GM18505 (cell line): ENCODE results near the gene PRSS27.

ENCODE experiments used
- ATAC-seq: cut with Tn5 transposase; IDR thresholded peaks from one replicate; pipeline ENCODE4 v1.9.1; 2021; ENCODE audit not compliant: unreplicated experiment
- POLR2A ChIP-seq: IDR thresholded peaks from 4 replicates; pipeline ENCODE4 v1.6.1; 2011; ENCODE audit warnings: borderline replicate concordance; ENCODE audit not compliant: insufficient read depth, insufficient read length; ENCODE audit errors: extremely low read depth

PRSS27 gene

DNA sequence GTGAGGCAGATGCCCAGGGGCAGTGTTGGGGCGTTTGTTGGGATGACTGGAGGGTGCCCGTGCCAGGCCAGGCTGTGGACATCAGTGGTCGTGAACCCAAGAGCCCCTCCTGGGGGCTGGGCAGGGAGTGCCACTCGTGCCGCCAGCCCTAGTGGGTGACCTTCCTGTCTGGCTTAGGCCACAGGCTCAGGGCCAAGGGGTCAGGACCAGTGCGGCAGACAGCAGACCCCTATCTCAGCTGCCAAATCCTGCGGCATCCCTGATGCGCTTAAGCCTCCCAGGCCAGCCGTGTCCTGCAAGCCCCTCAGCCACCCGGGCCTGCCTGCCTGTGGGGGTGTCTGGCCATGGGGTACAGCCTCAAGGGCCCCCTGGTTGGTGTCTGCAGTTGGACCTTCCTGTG lies 14.7 kb downstream of the PRSS27 start:
- no peak for TF ChIP-seq POLR2A
- ATAC-seq = no peak

DNA sequence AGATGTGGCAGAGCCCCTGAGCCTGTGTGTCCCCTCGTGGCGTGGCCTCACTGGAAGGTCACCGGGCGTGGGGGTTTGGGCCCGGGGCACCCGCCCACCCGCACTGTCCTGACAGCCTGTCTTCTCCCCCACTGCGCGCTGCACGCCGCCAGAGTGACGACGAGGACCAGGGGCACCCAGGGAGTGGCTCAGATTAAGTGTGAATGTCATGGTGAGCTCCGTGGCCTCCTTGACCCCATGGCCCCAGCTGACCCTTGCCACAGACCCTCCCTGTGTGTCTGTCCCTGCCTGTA lies 15.1 kb downstream of the PRSS27 start:
- ATAC-seq = no peak
- TF ChIP-seq POLR2A = no peak

- no peak for TF ChIP-seq POLR2A
- ATAC-seq = no peak
Observed at GRCh38 chr16:2704166-2704982, 15.7 kb downstream of the PRSS27 start.

DNA sequence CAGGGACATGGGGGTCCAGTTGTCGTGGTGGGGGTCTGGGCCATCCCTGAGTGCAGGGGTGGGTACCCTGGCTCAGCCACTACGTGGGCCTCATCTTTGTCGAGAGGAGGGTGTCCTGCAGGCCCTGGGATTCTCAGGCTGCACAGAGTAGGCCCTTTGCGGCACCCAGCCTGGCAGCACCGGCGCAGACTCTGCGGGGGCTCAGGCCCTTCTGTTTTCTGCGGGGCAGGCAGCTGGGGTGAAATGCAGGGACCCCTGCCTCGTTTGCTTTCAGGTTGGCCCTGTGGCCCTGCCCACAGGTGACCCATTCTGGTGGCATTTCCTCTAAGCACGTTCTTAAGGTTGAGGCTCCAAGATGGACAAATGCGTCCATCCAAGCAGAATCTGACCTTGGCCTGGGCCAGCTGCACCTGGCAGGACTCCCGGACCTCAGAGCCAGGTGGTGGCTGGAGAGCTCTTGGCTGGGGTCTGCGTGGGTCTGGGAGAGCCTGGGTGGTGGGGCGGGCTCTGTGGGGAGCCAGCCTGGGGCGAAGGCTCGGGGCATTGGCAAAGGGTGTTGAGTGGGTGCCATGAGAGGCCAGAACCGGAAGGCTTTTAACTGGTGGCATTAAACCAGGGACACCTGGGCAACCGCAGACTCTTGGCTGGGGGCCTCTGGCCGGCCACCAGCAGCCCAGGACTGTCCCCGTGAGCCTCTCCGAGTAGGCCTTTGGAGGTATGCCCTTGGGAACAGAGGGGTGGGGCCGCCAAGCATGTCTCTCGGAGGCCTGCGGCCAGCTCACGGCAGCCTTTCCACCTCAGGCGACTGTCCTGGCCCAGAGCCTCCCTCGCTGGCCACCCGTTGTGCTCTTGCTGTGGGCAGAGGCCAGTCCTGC lies 16.9 kb downstream of the PRSS27 start:
- TF ChIP-seq POLR2A = no peak
- ATAC-seq = no peak

GRCh38 chr16:2702438-2702825 lies 17.6 kb downstream of the PRSS27 start:
- no peak for ATAC-seq
- no peak for TF ChIP-seq POLR2A

DNA sequence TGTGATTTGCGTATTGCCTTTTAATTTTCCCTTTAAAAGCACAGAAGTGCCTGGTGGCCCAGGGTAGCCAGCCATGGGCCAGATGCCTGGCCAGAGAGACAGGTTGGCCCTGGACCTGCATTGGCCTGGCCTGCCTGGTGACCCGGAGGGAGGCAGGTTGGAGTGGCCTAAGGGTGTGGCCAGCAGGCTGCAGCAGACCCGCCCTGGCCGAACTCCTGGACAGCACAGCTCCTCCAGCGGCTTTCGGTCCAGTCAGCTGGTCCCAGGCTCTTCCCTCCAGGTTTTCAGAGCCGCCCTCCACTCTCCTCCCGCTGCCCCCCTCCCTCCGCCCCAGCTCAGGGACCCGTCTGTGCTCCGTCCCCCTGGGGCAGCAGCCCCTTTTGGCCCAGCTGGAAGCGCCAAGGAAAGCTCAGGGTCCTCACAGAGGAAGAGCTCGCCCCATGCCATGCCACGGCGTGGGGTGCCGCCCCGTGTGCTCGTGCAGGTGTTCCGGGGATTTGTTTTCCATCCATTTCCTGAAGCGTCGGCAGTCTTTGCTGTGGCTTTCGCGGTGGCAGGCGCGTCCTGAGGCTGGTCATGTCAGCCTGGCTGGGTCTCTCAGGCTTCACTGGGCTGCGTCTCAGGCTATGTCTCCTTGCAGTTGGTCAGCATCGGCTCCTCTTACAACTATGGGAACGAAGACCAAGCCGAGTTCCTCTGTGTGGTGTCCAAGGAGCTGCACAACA lies 18.1 kb downstream of the PRSS27 start:
- ATAC-seq = no peak
- TF ChIP-seq POLR2A = no peak

- TF ChIP-seq POLR2A = no peak
- ATAC-seq = no peak
Observed at GRCh38 chr16:2701272-2701671, 18.8 kb downstream of the PRSS27 start.

- no peak for TF ChIP-seq POLR2A
- ATAC-seq = no peak
Observed at GRCh38 chr16:2700786-2701185, 19.2 kb downstream of the PRSS27 start.

- no peak for TF ChIP-seq POLR2A
- no peak for ATAC-seq
Observed at GRCh38 chr16:2699791-2700600, 20.0 kb downstream of the PRSS27 start.

GRCh38 chr16:2698965-2699750 lies 20.9 kb downstream of the PRSS27 start:
- no peak for ATAC-seq
- no peak for TF ChIP-seq POLR2A

DNA sequence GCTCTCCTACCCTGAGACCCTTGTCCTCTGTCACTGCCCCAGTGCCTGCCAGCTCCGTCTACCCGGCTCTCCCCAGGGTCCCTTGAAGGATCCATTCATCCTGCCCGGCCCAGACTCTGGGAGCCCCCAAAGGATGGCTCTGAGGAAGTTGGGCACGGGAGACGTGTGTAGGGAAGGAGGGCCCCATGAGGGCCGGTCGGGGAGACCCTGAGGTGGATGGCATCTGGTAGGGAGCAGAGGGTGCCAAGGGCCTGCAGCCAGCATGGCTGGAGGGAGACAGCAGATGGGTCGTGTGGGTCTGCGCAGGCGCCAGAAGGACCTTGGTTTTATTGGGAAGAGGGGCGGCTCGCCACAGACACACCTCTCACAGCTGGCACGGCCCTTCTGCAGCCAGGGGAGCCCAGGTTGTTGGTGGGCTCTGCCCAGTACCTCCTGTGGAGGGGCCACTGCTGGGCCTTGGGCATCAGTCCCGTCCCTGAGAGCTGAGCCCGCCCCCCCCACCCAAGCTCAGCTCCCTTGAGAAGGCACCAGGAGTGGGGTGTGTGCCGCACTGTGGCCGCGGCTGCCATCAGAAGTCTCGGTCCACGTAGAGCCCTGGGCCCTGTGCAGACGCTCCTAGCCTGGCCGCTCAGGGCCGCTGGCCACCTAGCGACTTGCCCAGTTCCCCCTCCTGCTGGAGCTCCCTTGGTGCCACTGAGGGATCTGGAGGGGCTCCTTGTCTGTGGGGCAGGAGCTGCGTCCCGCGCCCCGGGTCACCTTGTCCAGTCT lies 21.7 kb downstream of the PRSS27 start:
- ATAC-seq = no peak
- no peak for TF ChIP-seq POLR2A
